ENCODE data around the gene EYA4.
"Not testable (repeated sequence)": the region's sequence is repeated elsewhere in the genome, so short reads cannot be mapped to it uniquely, and the experiment has no call there.

Gene EYA4

GRCh38 chr6:133544419-133544818 is 303.3 kb downstream of the EYA4 start:
- DNase-seq, result no peak

- DNase-seq, result no peak
Measured at GRCh38 chr6:133546098-133546497, 304.9 kb downstream of the EYA4 start.

GRCh38 chr6:133547136-133547535 is 306.0 kb downstream of the EYA4 start:
- no peak for DNase-seq

GRCh38 chr6:133548423-133549159 is 307.4 kb downstream of the EYA4 start:
- DNase-seq, result no peak

GRCh38 chr6:133549371-133549801 is 308.2 kb downstream of the EYA4 start:
- DNase-seq, result no peak

- no peak for DNase-seq
Measured at GRCh38 chr6:133550026-133550425, 308.9 kb downstream of the EYA4 start.

GRCh38 chr6:133551436-133551835 is 310.3 kb downstream of the EYA4 start:
- no peak for DNase-seq

GRCh38 chr6:133551847-133552341 is 310.7 kb downstream of the EYA4 start:
- no peak for DNase-seq

GRCh38 chr6:133553652-133554051 is 312.5 kb downstream of the EYA4 start:
- peak; percentile 4 for DNase-seq

GRCh38 chr6:133554121-133554520 is 313.0 kb downstream of the EYA4 start:
- DNase-seq, result not testable (repeated sequence)

GRCh38 chr6:133555685-133556084 is 314.5 kb downstream of the EYA4 start:
- no peak for DNase-seq

GRCh38 chr6:133559926-133560325 is 318.8 kb downstream of the EYA4 start:
- no peak for DNase-seq

- DNase-seq, result no peak
Measured at GRCh38 chr6:133567636-133568035, 326.5 kb downstream of the EYA4 start.

GRCh38 chr6:133568970-133569889 is 328.1 kb downstream of the EYA4 start:
- peak; percentile 7 for DNase-seq

GRCh38 chr6:133571681-133572080 is 330.5 kb downstream of the EYA4 start:
- no peak for DNase-seq

- DNase-seq, result no peak
Measured at GRCh38 chr6:133577851-133578250, 336.7 kb downstream of the EYA4 start.
